ENCODE data around the gene MRPL23. TPM values are rescaled to one million over a fixed set of nuclear protein-coding genes. Genes with fewer than 3 reads are reported as not detected.

The MRPL23 gene
- total and polyA plus RNA-seq, 2 experiments from 2014 or later, result 54.0 to 54.8 TPM

DNA sequence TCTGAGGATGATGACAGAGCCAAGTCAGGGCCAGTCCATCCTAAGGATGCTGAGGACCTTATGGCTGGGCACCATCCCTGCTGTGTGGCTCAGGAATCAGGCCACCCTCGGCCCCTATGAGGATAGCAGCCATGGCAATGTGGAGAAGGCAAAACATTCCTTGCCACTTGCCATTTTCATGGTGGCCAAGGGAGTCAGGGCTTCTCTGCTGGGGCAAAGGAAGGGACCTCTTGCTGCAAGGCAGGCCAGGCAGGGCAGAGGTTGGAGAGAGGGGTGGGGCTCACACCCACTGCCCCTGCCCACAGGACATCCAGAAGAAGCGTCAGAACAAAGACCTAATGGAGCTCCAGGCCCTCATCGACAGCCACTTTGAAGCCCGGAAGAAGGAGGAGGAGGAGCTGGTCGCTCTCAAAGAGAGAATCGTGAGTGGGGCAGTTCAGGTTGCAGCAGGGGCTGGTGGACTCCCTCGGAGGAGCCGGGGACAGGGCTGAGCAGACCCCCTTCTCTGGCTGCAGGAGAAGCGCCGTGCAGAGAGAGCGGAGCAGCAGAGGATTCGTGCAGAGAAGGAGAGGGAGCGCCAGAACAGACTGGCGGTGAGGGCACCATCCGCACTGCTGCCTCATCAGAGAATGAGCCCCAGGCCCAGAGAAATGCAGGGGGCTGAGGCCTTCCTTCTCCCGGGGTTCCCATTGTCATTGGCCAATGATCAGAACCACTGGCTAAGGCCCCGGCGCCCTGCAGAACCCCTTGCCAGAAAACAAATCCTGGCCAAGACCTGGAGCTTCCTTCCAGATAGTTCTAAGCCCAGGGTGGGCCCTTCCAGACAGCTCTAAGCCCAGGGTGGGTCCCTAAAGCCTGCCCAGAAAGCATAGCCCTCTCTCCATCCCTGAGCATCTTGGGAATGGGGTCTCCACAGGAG is 13.5 kb upstream of the MRPL23 start:
- Histone ChIP-seq H3K9me2 (replicated peaks; ENCODE audit: insufficient read depth) (no peaks in the 10 kb centered on the region), H3K27me3 (no peaks in the 10 kb centered on the region), H3K36me3 (replicated peaks; ENCODE audit: insufficient read depth, low read depth) (no peaks in the 10 kb centered on the region), H3K4me3 (no peak overlapping the region), H3K79me2 (no peaks in the 10 kb centered on the region), H4K20me1 (ENCODE audit: insufficient read depth, poor library complexity, severe bottlenecking) (no peaks in the 10 kb centered on the region), H3K27ac (no peak overlapping the region), H3K4me1 (ENCODE audit: insufficient read depth) (peaks cover 17% of the 10 kb centered on the region), H3K4me2 (no peak overlapping the region), H2AFZ (no peak overlapping the region), H3K9me3 (ENCODE audit: low read depth) (no peaks in the 10 kb centered on the region)
- TF ChIP-seq, protein P1, sequence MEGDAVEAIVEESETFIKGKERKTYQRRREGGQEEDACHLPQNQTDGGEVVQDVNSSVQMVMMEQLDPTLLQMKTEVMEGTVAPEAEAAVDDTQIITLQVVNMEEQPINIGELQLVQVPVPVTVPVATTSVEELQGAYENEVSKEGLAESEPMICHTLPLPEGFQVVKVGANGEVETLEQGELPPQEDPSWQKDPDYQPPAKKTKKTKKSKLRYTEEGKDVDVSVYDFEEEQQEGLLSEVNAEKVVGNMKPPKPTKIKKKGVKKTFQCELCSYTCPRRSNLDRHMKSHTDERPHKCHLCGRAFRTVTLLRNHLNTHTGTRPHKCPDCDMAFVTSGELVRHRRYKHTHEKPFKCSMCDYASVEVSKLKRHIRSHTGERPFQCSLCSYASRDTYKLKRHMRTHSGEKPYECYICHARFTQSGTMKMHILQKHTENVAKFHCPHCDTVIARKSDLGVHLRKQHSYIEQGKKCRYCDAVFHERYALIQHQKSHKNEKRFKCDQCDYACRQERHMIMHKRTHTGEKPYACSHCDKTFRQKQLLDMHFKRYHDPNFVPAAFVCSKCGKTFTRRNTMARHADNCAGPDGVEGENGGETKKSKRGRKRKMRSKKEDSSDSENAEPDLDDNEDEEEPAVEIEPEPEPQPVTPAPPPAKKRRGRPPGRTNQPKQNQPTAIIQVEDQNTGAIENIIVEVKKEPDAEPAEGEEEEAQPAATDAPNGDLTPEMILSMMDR (IDR thresholded peaks at IDR 0.05; ENCODE audit: poor library complexity), result no peak
- WGBS (ENCODE audit: low lambda C conversion rate, missing lambda C conversion rate), result 89% methylated on average over 18 of the region's 18 CpGs
- DNase-seq (ENCODE audit: low spot score), result no peak

DNA sequence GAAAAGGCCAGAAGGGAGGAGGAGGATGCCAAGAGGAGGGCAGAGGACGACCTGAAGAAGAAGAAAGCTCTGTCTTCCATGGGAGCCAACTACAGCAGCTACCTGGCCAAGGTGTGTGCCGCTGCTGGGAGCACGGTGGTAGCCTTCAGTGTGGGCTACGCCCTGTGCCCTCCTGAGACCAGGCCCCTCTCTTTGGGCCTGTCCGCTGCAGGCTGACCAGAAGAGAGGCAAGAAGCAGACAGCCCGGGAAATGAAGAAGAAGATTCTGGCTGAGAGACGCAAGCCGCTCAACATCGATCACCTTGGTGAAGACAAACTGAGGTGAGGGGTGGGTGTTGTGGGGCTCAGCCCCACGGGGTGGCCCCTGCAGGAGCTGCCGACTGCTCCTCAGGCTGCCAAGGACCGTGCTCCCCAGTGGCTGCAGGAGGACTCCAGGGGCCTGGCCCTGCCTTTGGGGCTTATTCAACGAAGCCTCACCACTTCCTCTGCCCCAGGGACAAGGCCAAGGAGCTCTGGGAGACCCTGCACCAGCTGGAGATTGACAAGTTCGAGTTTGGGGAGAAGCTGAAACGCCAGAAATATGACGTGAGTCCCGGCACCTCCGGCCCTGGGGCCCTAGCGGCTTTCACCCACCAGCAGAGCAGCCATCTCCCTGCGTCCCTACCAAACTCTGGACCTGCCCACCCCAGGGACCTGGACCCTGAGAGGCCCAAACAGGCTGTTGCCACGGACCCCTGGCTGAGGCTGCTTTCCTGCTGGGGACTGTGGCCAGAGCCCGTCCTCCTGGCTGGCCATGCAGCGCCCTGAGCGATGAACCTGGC is 12.6 kb upstream of the MRPL23 start:
- no peaks in the 10 kb centered on the region for H3K79me2 ChIP-seq
- H2AFZ ChIP-seq, result no peak overlapping the region
- no peaks in the 10 kb centered on the region for H3K27me3 ChIP-seq
- H3K9me3 ChIP-seq (ENCODE audit: low read depth), result no peaks in the 10 kb centered on the region
- H3K4me3 ChIP-seq, result no peak overlapping the region
- H4K20me1 ChIP-seq (ENCODE audit: insufficient read depth, poor library complexity, severe bottlenecking), result no peaks in the 10 kb centered on the region
- peaks cover 21% of the 10 kb centered on the region for H3K4me1 ChIP-seq (ENCODE audit: insufficient read depth)
- 85% methylated on average over 24 of the region's 24 CpGs for WGBS (ENCODE audit: low lambda C conversion rate, missing lambda C conversion rate)
- TF ChIP-seq, protein P1 (IDR thresholded peaks at IDR 0.05; ENCODE audit: poor library complexity), result no peak
- TF ChIP-seq EZH2phosphoT487 (IDR thresholded peaks at IDR 0.05; ENCODE audit: low read depth, severe bottlenecking, unreplicated experiment) (no peak), EZH2 (IDR thresholded peaks at IDR 0.05; ENCODE audit: borderline replicate concordance) (no peak)
- no peak overlapping the region for H3K4me2 ChIP-seq
- no peak overlapping the region for H3K27ac ChIP-seq
- H3K36me3 ChIP-seq (replicated peaks; ENCODE audit: insufficient read depth, low read depth), result no peaks in the 10 kb centered on the region
- H3K9me2 ChIP-seq (replicated peaks; ENCODE audit: insufficient read depth), result no peaks in the 10 kb centered on the region
- no peak for DNase-seq (ENCODE audit: low spot score)

GRCh38 chr11:1935156-1936071 is 11.7 kb upstream of the MRPL23 start:
- Histone ChIP-seq H3K27ac (no peak overlapping the region), H3K27me3 (no peaks in the 10 kb centered on the region), H3K36me3 (replicated peaks; ENCODE audit: insufficient read depth, low read depth) (no peaks in the 10 kb centered on the region), H2AFZ (no peak overlapping the region), H3K79me2 (no peaks in the 10 kb centered on the region), H3K4me3 (no peak overlapping the region), H4K20me1 (ENCODE audit: insufficient read depth, poor library complexity, severe bottlenecking) (no peaks in the 10 kb centered on the region), H3K9me2 (replicated peaks; ENCODE audit: insufficient read depth) (no peaks in the 10 kb centered on the region), H3K4me2 (no peak overlapping the region), H3K9me3 (ENCODE audit: low read depth) (no peaks in the 10 kb centered on the region), H3K4me1 (ENCODE audit: insufficient read depth) (peaks cover 21% of the 10 kb centered on the region)
- no peak for DNase-seq (ENCODE audit: low spot score)
- WGBS (ENCODE audit: low lambda C conversion rate, missing lambda C conversion rate), result 90% methylated on average over 33 of the region's 33 CpGs
- TF ChIP-seq EZH2 (IDR thresholded peaks at IDR 0.05; ENCODE audit: borderline replicate concordance) (no peak), EZH2phosphoT487 (IDR thresholded peaks at IDR 0.05; ENCODE audit: low read depth, severe bottlenecking, unreplicated experiment) (no peak)
- TF ChIP-seq, protein P1 (IDR thresholded peaks at IDR 0.05; ENCODE audit: poor library complexity), result no peak

All from hepatocyte (in vitro differentiated cells).